ENCODE measurements around the gene PRSS21.
A peak's percentile ranks its signal among the peaks of the same experiment; 100 is the strongest.

The PRSS21 gene

GRCh38 chr16:2816751-2817339 is at the start of gene PRSS21:
PRSS21 (plus strand) TSS chr16:2817237; CDS start chr16:2817269, 32 bp downstream.
- no peak within 1 kb of the TSS for H3K27ac ChIP-seq
- no peaks in the 10 kb centered on the region for H3K36me3 ChIP-seq (ENCODE audit: insufficient read depth, low read length)
- H3K4me3 ChIP-seq = no peak within 1 kb of the TSS
- TF ChIP-seq EZH2 (IDR thresholded peaks at IDR 0.05) (no peak), FOXP2 (optimal IDR thresholded peaks at IDR 0.05; ENCODE audit: control extremely low read depth, extremely low read length, insufficient read depth) (no peak), POLR2AphosphoS5 (IDR thresholded peaks at IDR 0.05; ENCODE audit: borderline replicate concordance, low read depth, low read length) (no peak)
- DNase-seq (ENCODE audit: low read depth, low spot score) = no peak
- H3K9me3 ChIP-seq (ENCODE audit: low read depth, low read length) = no peaks in the 10 kb centered on the region
- no peak within 1 kb of the TSS for H3K9ac ChIP-seq (ENCODE audit: insufficient read length)

GRCh38 chr16:2767891-2768290 is 49.1 kb upstream of the PRSS21 start:
- Histone ChIP-seq H3K9ac (ENCODE audit: insufficient read length) (no peak overlapping the region), H3K9me3 (ENCODE audit: low read depth, low read length) (no peaks in the 10 kb centered on the region), H3K4me3 (no peak overlapping the region), H3K27ac (no peak overlapping the region), H3K36me3 (ENCODE audit: insufficient read depth, low read length) (peaks cover 96% of the 10 kb centered on the region)
- TF ChIP-seq POLR2AphosphoS5 (IDR thresholded peaks at IDR 0.05; ENCODE audit: borderline replicate concordance, low read depth, low read length) = no peak
- TF ChIP-seq EZH2 (IDR thresholded peaks at IDR 0.05) = no peak
- TF ChIP-seq FOXP2 (optimal IDR thresholded peaks at IDR 0.05; ENCODE audit: control extremely low read depth, extremely low read length, insufficient read depth) = no peak
- DNase-seq (ENCODE audit: low read depth, low spot score) = no peak

- no peak overlapping the region for H3K9ac ChIP-seq (ENCODE audit: insufficient read length)
- DNase-seq (ENCODE audit: low read depth, low spot score) = no peak
- H3K27ac ChIP-seq = peak overlapping the region; percentile 31; the same call in 1 of the 2 replicates
- TF ChIP-seq POLR2AphosphoS5 (IDR thresholded peaks at IDR 0.05; ENCODE audit: borderline replicate concordance, low read depth, low read length) (no peak), EZH2 (IDR thresholded peaks at IDR 0.05) (no peak), FOXP2 (optimal IDR thresholded peaks at IDR 0.05; ENCODE audit: control extremely low read depth, extremely low read length, insufficient read depth) (no peak)
- peaks cover 96% of the 10 kb centered on the region for H3K36me3 ChIP-seq (ENCODE audit: insufficient read depth, low read length)
- H3K4me3 ChIP-seq = no peak overlapping the region
- no peaks in the 10 kb centered on the region for H3K9me3 ChIP-seq (ENCODE audit: low read depth, low read length)
Measured at GRCh38 chr16:2768403-2769089, 48.5 kb upstream of the PRSS21 start.

- no peak for DNase-seq (ENCODE audit: low read depth, low spot score)
- TF ChIP-seq EZH2 (IDR thresholded peaks at IDR 0.05) = no peak
- no peak for TF ChIP-seq POLR2AphosphoS5 (IDR thresholded peaks at IDR 0.05; ENCODE audit: borderline replicate concordance, low read depth, low read length)
- no peak for TF ChIP-seq FOXP2 (optimal IDR thresholded peaks at IDR 0.05; ENCODE audit: control extremely low read depth, extremely low read length, insufficient read depth)
- peaks cover 93% of the 10 kb centered on the region for H3K36me3 ChIP-seq (ENCODE audit: insufficient read depth, low read length)
- no peaks in the 10 kb centered on the region for H3K9me3 ChIP-seq (ENCODE audit: low read depth, low read length)
- H3K27ac ChIP-seq = no peak overlapping the region
- no peak overlapping the region for H3K9ac ChIP-seq (ENCODE audit: insufficient read length)
- H3K4me3 ChIP-seq = no peak overlapping the region
Measured at GRCh38 chr16:2769100-2769529, 47.9 kb upstream of the PRSS21 start.

- DNase-seq (ENCODE audit: low read depth, low spot score) = no peak
- H3K9ac ChIP-seq (ENCODE audit: insufficient read length) = no peak overlapping the region
- H3K27ac ChIP-seq = no peak overlapping the region
- H3K36me3 ChIP-seq (ENCODE audit: insufficient read depth, low read length) = peaks cover 88% of the 10 kb centered on the region
- no peaks in the 10 kb centered on the region for H3K9me3 ChIP-seq (ENCODE audit: low read depth, low read length)
- no peak overlapping the region for H3K4me3 ChIP-seq
- no peak for TF ChIP-seq EZH2 (IDR thresholded peaks at IDR 0.05)
Measured at GRCh38 chr16:2769675-2770056, 47.4 kb upstream of the PRSS21 start.

- H3K9me3 ChIP-seq (ENCODE audit: low read depth, low read length) = no peaks in the 10 kb centered on the region
- 0 out of 2 replicates have a peak overlapping the region, but pooled peaks have one; percentile 19 for H3K27ac ChIP-seq
Measured at GRCh38 chr16:2770057-2770951, 46.7 kb upstream of the PRSS21 start.

GRCh38 chr16:2771496-2772402 is 45.3 kb upstream of the PRSS21 start:
- Histone ChIP-seq H3K9me3 (ENCODE audit: low read depth, low read length) (no peaks in the 10 kb centered on the region), H3K9ac (ENCODE audit: insufficient read length) (no peak overlapping the region), H3K4me3 (no peak overlapping the region), H3K27ac (peak overlapping the region; percentile 62), H3K36me3 (ENCODE audit: insufficient read depth, low read length) (peaks cover 67% of the 10 kb centered on the region)
- DNase-seq (ENCODE audit: low read depth, low spot score) = no peak
- no peak for TF ChIP-seq POLR2AphosphoS5 (IDR thresholded peaks at IDR 0.05; ENCODE audit: borderline replicate concordance, low read depth, low read length)

More at GRCh38 chr16:2770057-2770951, 46.7 kb upstream of the PRSS21 start:
- no peak for DNase-seq (ENCODE audit: low read depth, low spot score)
- Histone ChIP-seq H3K36me3 (ENCODE audit: insufficient read depth, low read length) (peaks cover 81% of the 10 kb centered on the region), H3K9ac (ENCODE audit: insufficient read length) (no peak overlapping the region), H3K4me3 (no peak overlapping the region)
- TF ChIP-seq POLR2AphosphoS5 (IDR thresholded peaks at IDR 0.05; ENCODE audit: borderline replicate concordance, low read depth, low read length) (no peak; the same call in 1 of the 2 replicates), FOXP2 (optimal IDR thresholded peaks at IDR 0.05; ENCODE audit: control extremely low read depth, extremely low read length, insufficient read depth) (no peak), EZH2 (IDR thresholded peaks at IDR 0.05) (no peak)
